Heart left ventricle (tissue), 13 donors: ENCODE measurements around the gene ENPP3.

Experiments used
- CTCF ChIP-seq, 12 donors: fragments of 200-600 bp; sonication (generic) in 4 of 12; IDR thresholded peaks; one replicate each; pipeline versions ENCODE4 v1.5.0 to v1.8.0; 2018 to 2022; ENCODE audit warnings: antibody characterized with exemption in 12 of 12, mild to moderate bottlenecking in 5 of 12
- POLR2A ChIP-seq, 2 donors: fragments of 450-650 bp; IDR thresholded peaks; one replicate each; pipeline ENCODE4 v1.6.1; 2017; ENCODE audit warnings: antibody characterized with exemption in 2 of 2, mild to moderate bottlenecking in 2 of 2, moderate library complexity in 2 of 2
- donor health status: ischemic (EF 13 %, LVEDD 7.1; RV severe dilation, severe dysfunction).
- donor health status: DM: no; HTN: yes; CAD: no.
- donor health status: DM: no; HTN: no; CAD: no.
- donor health status: ischemic (EF 25% LVEDD 6.9; RV normal size, moderate dysfunction).
- donor health status: ischemic (EF 25% LVEDD 5.7; RV mildly dilated, moderate dysfunction).
- donor health status: ischemic (EF 35%, LVEDD 5.7; RV mildly dilated, moderate dysfunction).
- donor health status: nonischemic (EF 11% LVEDD 7.7; RV severe dilation, severe dysfunction).
- donor health status: DM: yes; HTN: yes; CAD: no.
- donor health status: PGD.
- donor health status: ischemic (EF 29% LVEDD 5.4; RV normal size, mild dysfunction).
- donor health status: nonischemic (EF 23%, LVEDD 6.1; RV moderate dilation, normal function).

- no peak for TF ChIP-seq CTCF (IDR thresholded peaks at IDR 0.05)
- TF ChIP-seq POLR2A (IDR thresholded peaks at IDR 0.05) = no peak
These were observed 7.5 kb upstream of the ENPP3 start for GRCh38 chr6:131629651-131630050.
